Measurements from ENCODE around the gene MYO7B.

MYO7B gene

GRCh38 chr2:127608061-127609030 is 72.9 kb downstream of the MYO7B start:
- no peak for DNase-seq (ENCODE audit: low read depth in 2 of 2)

- no peak for DNase-seq (ENCODE audit: low read depth in 2 of 2)
These were observed 73.7 kb downstream of the MYO7B start for GRCh38 chr2:127609031-127609751.

DNA sequence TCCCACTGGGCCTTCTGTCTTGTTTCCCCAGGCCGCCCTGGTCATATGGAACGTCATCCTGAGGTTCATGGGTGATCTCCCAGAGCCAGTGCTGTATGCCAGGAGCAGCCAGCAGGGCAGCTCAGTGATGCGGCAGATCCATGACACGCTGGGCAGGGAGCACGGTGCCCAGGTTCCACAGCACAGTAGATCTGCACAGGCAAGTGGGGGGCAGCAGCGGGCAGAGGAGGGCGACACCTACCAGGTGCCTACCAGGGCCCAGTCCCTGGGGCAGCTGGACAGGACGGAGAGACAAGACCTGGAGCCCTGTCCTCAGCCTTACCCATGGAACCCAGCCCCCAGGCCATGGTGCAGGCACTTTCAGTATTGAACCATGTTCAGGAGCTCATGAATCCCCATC is 74.3 kb downstream of the MYO7B start:
- DNase-seq (ENCODE audit: low read depth in 2 of 2): no peak

DNA sequence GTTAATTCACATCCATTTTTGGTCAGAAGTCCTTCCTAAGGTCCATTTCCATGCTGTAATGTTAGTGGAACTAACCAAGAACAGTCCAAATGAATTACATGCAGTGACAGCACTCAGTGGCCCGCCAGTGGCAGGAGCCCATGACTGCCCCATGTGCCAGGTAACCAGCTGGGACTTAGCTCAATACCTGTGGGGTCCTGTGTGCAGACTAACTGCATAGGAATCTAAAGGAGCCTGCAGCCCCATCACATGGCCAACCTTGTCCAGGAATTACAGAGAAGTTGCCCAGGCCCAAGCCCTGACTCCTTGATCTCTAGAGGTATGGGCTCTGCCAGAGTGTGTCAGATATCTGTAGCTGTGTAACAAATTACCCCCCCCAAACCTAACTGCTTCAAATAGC is 75.1 kb downstream of the MYO7B start:
- DNase-seq (ENCODE audit: low read depth in 2 of 2): no peak

- no peak for DNase-seq (ENCODE audit: low read depth in 2 of 2)
These were observed 75.8 kb downstream of the MYO7B start for GRCh38 chr2:127611076-127611925.

GRCh38 chr2:127612111-127612822 is 76.8 kb downstream of the MYO7B start:
- no peak for DNase-seq (ENCODE audit: low read depth in 2 of 2)

DNA sequence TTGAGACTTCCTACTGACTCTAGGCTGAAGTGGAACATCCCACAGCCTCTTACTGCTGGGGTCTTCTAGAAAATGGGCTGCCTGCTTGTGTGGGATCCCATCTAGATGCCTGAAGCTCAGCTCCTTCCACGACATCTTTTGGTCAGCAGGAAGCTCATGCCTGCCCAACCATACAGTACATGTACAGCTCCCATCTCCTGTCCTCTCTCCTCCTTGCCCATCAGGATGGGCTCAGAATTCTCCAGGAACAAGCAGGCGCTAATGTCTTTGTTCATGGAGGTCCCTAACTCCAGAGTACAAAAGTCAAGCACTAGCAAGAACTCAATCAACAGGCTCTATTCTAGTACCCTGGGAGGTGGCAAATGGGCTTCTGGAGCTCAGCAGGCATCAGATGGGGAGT is 78.8 kb downstream of the MYO7B start:
- DNase-seq (ENCODE audit: low read depth in 2 of 2): no peak

GRCh38 chr2:127614731-127615130 is 79.2 kb downstream of the MYO7B start:
- no peak for DNase-seq (ENCODE audit: low read depth in 2 of 2)

DNA sequence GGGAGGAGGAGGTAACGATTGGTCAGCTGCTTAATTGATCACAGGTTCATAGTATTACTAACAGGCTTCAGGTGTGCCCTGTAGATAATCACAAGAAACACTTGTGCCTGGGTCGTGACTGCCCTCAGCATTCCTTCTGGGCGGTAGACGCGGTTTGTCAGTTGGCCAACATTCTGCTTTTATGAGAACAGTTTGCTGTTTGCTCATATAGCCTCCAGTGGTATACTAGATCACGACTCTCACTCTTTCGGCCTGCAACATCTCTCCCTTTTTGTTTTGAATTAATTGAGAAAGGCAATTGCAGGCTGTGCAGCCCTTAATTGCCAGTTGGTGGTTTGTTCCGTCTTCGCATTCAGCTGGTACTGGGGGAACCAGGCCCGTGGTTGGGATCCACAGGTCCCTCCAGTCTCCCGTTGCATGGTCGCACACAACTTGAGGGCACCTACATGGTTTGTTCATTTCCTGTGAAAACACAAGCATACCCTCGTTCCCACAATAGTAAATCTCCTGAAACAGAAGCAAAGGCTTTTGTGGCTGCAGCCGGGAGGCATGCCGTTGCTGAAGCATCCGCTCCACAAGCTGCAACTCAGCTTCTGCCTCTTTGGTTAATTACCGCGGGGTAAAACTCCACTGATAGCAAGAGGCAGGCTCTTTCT is 80.2 kb downstream of the MYO7B start:
- DNase-seq (ENCODE audit: low read depth in 2 of 2): no peak

DNA sequence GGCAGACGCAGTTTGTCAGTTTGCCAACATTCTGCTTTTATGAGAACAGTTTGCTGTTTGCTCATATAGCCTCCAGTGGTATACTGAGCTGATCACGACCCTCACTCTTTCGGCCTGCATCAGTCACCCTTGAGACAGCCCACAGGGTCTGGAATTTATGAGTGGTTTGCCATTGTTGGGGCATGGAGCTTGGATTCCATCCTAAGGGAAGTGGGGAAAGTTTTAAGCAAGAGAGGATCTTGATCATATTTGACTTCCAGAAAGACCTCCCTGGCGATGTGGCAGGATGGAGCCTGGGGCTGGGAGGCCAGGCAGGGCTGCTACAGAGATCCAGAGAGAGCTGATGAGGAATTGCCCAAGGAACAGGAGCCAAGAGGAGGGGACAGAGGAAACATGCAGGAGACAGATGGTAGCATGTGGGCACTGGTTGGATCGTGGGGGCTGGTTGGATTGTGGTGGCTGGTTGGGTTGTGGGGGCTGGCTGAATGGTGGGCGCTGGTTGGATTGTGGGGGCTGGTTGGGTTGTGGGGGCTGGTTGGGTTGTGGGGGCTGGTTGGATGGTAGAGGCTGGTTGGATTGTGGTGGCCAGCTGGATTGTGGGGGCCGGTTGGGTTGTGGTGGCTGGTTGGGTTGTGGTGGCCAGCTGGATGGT is 83.2 kb downstream of the MYO7B start:
- no peak for DNase-seq (ENCODE audit: low read depth in 2 of 2)

- DNase-seq (ENCODE audit: low read depth in 2 of 2): no peak
These were observed 83.7 kb downstream of the MYO7B start for GRCh38 chr2:127619203-127619590.

GRCh38 chr2:127619877-127620705 is 84.6 kb downstream of the MYO7B start:
- DNase-seq (ENCODE audit: low read depth in 2 of 2): no peak

DNA sequence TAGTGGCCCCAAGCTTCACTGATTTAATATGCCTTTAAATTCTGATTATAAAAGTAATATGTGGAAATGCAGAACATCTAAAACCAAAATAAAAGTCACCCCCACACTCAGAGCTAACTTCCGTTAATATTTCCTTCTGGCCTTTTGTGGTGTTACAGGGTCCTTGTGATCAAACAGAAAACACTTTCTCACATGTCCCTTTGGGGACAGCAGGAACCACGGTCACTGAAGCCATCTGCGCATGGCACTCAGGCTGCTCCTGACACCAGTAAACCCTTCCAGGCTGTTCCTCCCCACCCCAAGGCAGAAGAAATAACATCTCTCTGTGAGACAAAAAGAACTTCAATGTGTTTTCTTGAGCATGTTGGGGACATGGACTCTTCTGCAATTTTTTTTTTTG is 85.4 kb downstream of the MYO7B start:
- no peak for DNase-seq (ENCODE audit: low read depth in 2 of 2)

GRCh38 chr2:127621981-127622431 is 86.5 kb downstream of the MYO7B start:
- DNase-seq (ENCODE audit: low read depth in 2 of 2): no peak

DNA sequence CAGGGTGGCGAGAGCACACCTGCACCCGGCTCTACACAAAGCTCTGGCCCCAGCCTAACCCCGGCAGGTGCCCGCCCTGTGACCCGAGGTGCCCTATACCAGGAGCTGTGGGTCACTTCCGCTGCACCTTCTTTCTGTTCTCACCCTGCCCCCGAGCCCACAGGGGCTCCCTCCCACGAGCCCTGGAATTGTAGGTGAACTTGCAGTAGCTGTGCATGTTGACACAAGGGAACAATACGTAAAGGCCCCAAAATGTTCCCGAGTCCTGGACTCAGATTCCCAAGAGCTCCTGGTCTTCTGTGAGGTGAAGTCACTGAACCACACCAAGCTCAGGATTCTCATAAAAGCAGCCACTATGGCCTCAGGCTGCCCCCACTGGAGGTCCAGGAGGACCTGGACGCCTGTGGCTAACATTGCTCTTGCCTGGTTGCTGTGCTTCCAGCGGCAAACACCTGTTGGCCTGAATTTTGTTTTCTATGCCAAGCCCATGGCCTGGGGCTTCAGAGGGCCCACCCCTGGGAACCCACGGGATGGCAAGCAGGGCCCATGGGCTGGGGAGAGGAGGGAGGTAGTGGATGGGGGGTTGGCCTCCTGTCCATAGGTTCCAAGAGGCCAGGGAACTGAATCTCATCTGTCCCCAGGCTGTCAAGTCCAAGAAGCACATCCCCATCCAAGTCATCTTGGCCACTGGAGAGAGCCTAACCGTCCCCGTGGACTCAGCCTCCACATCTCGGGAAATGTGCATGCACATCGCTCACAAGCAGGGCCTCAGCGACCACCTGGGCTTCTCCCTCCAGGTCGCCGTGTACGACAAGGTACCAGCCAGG is 87.3 kb downstream of the MYO7B start:
- DNase-seq (ENCODE audit: low read depth in 2 of 2): no peak

- DNase-seq (ENCODE audit: low read depth in 2 of 2): no peak
These were observed 88.2 kb downstream of the MYO7B start for GRCh38 chr2:127623388-127624319.

DNA sequence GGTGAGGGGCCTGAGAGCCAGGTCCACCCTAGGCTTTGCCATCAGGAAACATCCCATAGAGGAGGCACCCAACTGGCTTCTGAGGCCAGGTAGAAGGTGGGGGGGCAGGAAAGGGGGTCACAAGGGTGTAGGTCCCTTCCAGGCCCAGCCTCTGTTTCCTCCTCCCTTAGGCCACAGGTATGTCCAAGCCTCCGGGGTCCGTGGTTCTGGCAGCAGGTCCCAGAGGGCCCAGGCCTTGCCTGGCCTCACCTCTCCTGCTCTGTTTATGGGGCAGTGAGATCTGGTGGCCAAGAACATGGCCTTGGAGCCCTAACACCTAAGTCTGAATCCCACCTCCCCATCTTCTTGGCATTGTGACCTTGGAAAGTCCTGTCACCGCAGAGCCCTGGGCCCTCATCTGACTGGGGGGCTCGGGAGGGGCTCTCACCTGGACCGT is 88.9 kb downstream of the MYO7B start:
- DNase-seq (ENCODE audit: low read depth in 2 of 2): no peak

Measured in stimulated activated CD4-positive, alpha-beta T cell treated with anti-CD3 and anti-CD28 coated beads, Interleukin-1b, Interleukin-23, amount 100 ng/mL, for 4 hours (primary cell).